Muscle layer of duodenum (tissue), 2 donors: Measurements from ENCODE around the gene INSR.

ENCODE experiments used
- H3K27ac ChIP-seq: one replicate; pipeline ENCODE4 v1.7.0; 2013; ENCODE audit warnings: mild to moderate bottlenecking, low read length
- H3K27me3 ChIP-seq: one replicate; pipeline ENCODE4 v1.7.0; 2013; ENCODE audit warnings: low read depth, mild to moderate bottlenecking, control low read depth, low read length
- H3K36me3 ChIP-seq, 2 donors: one replicate each; pipeline ENCODE4 v1.7.0; 2013; ENCODE audit warnings: low read length in 2 of 2, control low read depth in 1 of 2, mild to moderate bottlenecking in 1 of 2; ENCODE audit not compliant: insufficient read depth in 2 of 2, control insufficient read depth in 1 of 2
- H3K4me1 ChIP-seq, 2 donors: one replicate each; pipeline ENCODE4 v1.7.0; 2013; ENCODE audit warnings: low read length in 2 of 2, mild to moderate bottlenecking in 2 of 2, control low read depth in 1 of 2, moderate library complexity in 1 of 2; ENCODE audit not compliant: insufficient read depth in 2 of 2, control insufficient read depth in 1 of 2
- H3K4me3 ChIP-seq, 2 donors: one replicate each; pipeline ENCODE4 v1.7.0; 2013; ENCODE audit warnings: low read length in 2 of 2, low read depth in 1 of 2, mild to moderate bottlenecking in 1 of 2
- H3K9me3 ChIP-seq, 2 donors: one replicate each; pipeline ENCODE4 v1.7.0; 2013; ENCODE audit warnings: low read length in 2 of 2, control low read depth in 1 of 2, mild to moderate bottlenecking in 1 of 2; ENCODE audit not compliant: control insufficient read depth in 1 of 2
- donor health status: healthy.

INSR gene

DNA sequence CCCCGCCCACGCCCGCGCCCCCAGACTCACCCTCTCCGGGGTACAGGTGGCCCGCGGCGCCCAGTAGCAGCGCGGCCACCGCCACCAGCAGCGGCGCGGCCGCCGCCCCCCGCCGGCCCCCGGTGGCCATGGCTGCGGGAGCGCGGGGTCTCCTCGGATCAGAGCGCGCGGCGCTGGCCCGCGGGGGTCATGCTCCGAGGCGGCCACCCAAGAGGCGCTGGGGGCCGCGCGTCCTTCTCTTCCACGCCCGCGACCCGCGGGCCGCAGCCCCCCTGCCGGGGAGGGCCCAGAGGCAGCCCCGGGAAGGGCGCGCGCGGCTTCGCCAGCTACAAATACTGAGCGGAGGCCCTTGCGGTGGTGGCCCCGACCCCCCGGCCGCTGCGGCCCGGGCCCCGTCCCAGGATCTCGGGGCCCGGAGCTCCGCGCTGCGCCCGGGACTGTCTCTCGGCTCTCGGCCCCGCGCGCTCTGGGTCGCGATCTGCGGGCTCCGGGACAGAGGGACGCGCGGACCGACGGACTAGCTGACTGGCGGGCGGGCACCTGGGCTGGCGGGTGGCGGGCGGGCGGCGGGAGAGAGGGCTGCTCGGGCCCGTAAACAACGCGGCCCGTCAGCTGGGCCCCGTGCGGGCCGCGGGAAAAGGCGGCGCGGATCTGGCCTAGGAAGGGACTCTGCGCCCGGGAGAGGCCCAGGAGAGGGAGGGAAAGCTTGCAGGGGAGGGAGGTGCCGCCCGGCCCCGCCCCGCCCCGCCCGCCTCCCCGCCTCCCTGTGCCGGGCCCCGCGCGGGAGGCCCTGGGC, at the start of gene INSR:
Gene INSR (minus strand): TSS at position 653 of the 796 bp plus-strand sequence. CDS start 523 bp downstream, at position 130.
- Histone ChIP-seq H3K36me3 (no peaks in the 10 kb centered on the region), H3K4me3 (peak within 1 kb of the TSS; percentile 74 to 75), H3K9me3 (no peaks in the 10 kb centered on the region), H3K27me3 (no peaks in the 10 kb centered on the region), H3K27ac (peak within 1 kb of the TSS; percentile 56), H3K4me1 (peaks cover 3 to 16% of the 10 kb centered on the region in 2 donors)

DNA sequence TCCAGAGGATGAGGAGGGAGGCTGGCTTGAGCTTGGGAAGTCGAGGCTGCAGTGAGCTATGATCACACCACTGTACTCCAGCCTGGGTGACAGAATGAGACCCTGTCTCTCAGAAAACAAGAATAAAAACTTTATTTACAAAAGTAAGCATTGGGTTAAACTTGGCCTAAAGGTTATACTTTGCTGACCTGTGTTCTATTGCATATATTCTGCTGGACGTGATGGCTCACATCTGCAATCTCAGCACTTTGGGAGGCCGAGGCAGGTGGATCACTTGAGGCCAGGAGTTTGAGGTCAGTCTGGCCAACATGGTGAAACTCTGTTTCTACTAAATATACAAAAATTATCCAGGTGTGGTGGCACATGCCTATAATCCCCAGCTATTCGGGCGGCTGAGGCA, 47.9 kb upstream of the INSR start:
- H3K36me3 ChIP-seq = no peaks in the 10 kb centered on the region
- no peaks in the 10 kb centered on the region for H3K9me3 ChIP-seq
- no peak overlapping the region for H3K27ac ChIP-seq
- H3K27me3 ChIP-seq = no peaks in the 10 kb centered on the region
- no peaks in the 10 kb centered on the region for H3K4me1 ChIP-seq
- H3K4me3 ChIP-seq = no peak overlapping the region

DNA sequence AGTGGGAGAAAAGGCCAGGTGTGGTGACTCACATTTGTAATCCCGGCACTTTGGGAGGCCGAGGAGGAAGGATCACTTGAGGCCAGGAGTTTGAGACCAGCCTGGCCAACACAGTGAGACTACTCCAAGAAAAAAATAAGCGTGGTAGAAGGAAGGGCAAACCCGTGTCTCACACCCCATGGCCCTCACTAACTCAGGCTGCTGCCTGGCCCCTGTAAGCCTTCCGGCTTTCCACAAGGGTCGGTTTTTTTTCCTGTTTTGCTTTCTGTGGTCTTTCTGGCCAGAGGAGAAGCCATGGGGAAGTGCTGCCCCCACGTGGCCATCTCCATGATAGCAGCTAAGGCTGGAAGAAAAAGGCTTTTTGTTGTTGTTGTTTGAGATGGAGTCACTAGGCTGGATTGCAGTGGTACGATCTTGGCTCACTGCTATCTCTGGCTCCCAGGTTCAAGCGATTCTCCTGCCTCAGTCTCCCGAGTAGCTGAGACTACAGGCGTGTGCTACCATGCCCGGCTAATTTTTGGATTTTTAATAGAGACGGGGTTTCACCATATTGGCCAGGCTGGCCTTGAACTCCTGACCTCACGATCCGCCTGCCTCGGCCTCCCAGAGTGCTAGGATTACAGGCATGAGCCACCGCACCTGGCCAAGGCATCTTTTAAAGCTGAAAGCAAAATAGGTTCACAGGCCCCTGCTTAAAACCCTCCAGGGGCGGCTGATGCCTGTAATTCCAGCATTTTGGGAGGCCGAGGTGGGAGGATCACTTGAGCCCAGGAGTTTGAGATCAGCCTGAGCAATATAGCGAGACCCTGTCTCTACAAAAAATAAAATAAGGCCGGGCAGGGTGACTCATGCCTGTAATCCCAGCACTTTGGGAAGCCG, 47.0 kb upstream of the INSR start:
- no peak overlapping the region for H3K27ac ChIP-seq
- H3K4me1 ChIP-seq = no peaks in the 10 kb centered on the region
- no peaks in the 10 kb centered on the region for H3K9me3 ChIP-seq
- no peak overlapping the region for H3K4me3 ChIP-seq
- H3K27me3 ChIP-seq = no peaks in the 10 kb centered on the region
- no peaks in the 10 kb centered on the region for H3K36me3 ChIP-seq

DNA sequence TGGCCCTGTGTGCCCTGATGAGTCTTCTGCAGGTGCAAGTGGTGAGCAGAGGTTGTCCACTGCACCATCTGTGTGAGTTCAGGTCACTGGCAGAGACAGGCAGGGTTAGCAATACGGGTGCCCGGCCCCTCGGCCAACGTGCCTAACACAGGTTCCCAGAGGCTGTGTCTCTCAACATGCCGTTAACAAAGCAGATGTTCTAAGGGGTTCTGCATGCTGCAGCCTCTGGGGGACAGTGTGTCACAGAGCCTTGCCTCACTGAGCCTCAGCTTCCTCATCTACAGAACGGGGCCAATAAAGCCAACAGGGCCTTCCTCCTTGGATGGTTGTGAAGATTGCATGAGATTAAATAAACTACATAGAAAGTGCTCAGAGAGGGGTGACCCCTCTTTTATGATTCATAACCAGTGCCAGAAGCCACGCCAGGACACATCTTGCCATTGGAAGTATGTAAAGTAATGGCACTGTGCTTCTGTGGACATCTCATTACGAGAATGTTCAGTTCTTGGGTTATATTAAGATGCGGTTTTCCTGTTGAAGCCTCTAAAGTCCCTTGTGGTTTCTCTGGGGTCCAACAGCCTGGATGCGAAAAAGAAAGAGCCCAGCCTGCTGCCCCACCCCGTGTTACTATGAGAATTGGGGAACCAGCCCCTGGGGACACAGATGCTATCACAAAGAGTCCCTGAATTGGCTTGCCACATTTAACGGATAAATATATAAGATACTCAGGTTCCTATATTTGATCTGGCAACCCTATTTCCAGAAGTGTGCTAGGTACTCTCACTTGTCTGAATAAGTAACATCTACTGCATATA, 43.4 kb upstream of the INSR start:
- H3K4me1 ChIP-seq = no peaks in the 10 kb centered on the region
- H3K9me3 ChIP-seq = no peaks in the 10 kb centered on the region
- no peaks in the 10 kb centered on the region for H3K27me3 ChIP-seq
- H3K4me3 ChIP-seq = no peak overlapping the region
- no peak overlapping the region for H3K27ac ChIP-seq
- H3K36me3 ChIP-seq = no peaks in the 10 kb centered on the region

DNA sequence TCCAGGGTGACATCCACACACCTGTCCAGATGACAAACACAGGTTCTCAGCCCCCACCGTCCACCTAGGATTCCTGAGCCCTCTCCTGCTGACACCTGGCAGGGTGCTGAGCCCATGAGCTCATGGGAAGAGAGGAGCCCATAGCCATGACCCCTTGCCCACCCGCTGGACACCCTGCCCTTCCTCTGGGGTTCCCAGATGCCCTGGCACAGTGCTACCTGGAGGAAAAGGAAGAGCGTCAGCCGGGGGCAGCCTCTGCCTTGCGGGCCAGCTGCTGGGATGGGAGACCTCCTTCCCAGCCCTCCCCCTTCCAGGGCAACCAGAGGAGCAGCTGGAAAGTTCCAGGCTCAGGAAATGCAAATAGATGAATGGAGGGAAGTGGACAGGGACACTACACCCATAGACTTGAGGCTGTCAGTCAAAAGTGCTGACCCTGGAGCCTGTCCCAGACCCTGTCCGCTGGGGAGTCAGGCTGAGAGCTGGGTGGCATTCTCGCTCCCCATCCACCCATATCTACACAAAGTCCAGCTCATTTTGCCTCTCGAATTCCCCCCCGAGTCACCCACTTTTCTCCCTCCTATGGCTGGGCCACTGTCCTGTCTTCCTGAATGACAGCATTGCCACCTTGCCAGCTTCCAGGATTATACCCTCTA, 42.2 kb upstream of the INSR start:
- no peak overlapping the region for H3K27ac ChIP-seq
- no peak overlapping the region for H3K4me3 ChIP-seq
- H3K36me3 ChIP-seq = no peaks in the 10 kb centered on the region
- H3K9me3 ChIP-seq = no peaks in the 10 kb centered on the region
- H3K4me1 ChIP-seq = no peaks in the 10 kb centered on the region
- no peaks in the 10 kb centered on the region for H3K27me3 ChIP-seq

DNA sequence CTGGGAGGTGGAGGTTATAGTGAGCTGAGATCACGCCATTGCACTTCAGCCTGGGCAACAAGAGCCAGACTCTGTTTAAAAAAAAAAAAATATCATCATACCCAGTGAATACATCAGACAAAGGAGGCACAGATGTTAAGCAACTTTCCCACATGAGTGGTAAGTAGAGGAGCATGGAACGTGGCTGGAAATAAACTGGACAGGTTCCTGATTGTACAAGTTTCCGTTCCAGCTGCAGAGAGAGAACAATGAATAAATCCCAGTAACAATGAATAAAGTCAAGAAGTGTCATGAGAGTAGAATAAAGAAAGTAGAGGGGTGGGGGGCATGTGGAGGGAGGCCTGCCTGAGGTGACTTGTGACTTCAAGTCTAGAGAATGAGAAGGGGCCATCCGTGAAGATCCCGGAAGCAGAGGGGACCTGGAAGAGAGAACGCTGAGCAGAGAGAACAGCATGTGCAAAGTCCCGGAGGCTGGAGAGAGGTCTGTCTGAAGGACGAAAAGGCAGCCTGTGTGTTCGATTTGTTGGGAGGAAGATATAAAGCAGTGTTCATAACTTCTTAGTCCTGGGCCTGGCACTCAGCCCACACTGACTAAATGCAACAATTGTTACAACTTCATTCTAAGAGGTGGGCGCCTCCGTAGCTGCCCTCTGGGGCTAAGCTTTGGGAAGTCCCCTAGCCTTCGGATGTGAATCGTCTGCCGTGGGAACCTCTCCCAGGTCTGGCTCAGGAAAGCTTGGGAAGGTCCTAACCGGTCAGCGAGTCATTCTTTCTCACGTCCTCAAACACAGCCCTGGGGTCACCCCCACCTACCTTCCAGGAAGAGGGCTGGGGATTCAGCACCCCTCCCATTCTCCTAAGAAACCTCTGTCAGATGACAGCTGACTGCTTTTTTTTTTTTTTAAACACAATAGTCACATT, 39.2 kb upstream of the INSR start:
- Histone ChIP-seq H3K4me3 (no peak overlapping the region), H3K9me3 (no peaks in the 10 kb centered on the region), H3K4me1 (no peaks in the 10 kb centered on the region), H3K27ac (no peak overlapping the region), H3K36me3 (no peaks in the 10 kb centered on the region), H3K27me3 (no peaks in the 10 kb centered on the region)

DNA sequence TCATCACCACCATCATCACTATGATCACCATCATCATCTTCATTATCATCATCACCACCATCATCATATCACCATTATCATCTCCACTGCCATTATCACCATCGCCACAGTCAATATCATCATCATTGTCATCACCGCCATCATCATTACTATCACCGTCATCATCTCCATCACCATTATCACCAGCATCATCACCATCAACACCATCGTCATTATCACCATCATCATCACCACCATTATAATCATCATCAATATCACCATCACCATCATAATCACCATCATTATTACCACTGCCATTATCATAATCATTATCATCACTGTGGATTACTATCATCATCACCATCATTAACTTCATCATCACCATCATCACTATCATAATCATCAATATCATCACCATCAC, 37.2 kb upstream of the INSR start:
- Histone ChIP-seq H3K4me1 (no peaks in the 10 kb centered on the region), H3K9me3 (no peaks in the 10 kb centered on the region), H3K36me3 (no peaks in the 10 kb centered on the region), H3K4me3 (no peak overlapping the region), H3K27me3 (no peaks in the 10 kb centered on the region), H3K27ac (no peak overlapping the region)

DNA sequence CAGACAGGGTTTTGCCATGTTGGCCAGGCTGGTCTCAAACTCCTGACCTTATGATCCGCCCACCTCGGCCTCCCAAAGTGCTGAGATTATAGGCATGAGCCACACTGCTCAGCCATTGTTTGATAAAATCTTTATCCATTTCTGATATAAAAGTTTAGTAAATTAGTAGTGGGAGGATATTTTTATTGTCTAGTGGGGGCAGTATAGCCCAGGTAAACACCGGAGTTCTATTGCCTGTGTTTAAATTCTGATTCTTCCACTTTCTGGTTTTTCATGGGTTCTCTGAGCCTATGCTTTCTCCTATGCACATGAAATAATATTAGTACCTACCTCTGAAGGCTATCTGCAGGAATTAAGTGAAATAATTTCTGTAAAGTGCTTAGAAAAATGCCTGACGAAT, 34.4 kb upstream of the INSR start:
- Histone ChIP-seq H3K9me3 (peaks cover 0 to 5% of the 10 kb centered on the region in 2 donors), H3K4me3 (no peak overlapping the region), H3K27ac (no peak overlapping the region), H3K36me3 (no peaks in the 10 kb centered on the region), H3K4me1 (no peaks in the 10 kb centered on the region), H3K27me3 (no peaks in the 10 kb centered on the region)

DNA sequence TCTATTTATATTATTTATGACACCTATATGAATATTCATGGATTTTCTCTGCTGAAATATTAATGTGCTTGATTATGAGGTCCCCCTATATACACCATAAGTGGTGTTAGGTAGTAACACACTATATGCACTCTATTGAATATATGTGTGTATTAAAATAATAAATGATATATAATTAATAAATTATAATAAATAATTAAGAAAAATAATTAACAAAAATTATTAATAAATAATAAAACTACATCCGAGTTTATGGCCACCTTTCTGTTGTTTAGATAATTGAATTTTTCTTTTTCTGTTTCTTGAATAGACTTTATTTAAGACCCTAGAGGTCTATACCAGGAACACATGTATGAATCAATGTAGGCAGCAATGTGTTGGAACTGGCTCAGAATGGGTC, 33.6 kb upstream of the INSR start:
- no peaks in the 10 kb centered on the region for H3K4me1 ChIP-seq
- H3K36me3 ChIP-seq = no peaks in the 10 kb centered on the region
- no peaks in the 10 kb centered on the region for H3K27me3 ChIP-seq
- peaks cover 0 to 5% of the 10 kb centered on the region in 2 donors for H3K9me3 ChIP-seq
- H3K27ac ChIP-seq = no peak overlapping the region
- H3K4me3 ChIP-seq = no peak overlapping the region
